Neuronal stem cell (in vitro differentiated cells): ENCODE data around the gene DLL4.

ENCODE experiments used
- DNase-seq: peaks from one replicate; pipeline ENCODE4 v3.0.0-alpha.2; 2013; ENCODE audit warnings: low spot score
- H2AFZ ChIP-seq: one replicate; pipeline ENCODE4 v1.6.1; 2013; ENCODE audit warnings: mild to moderate bottlenecking, low read length, inconsistent platforms
- H2AK5ac ChIP-seq: 2 replicates; pipeline ENCODE4 v1.6.1; 2013; ENCODE audit warnings: low read depth, mild to moderate bottlenecking, inconsistent platforms, low read length, moderate library complexity, mixed read lengths
- H2BK120ac ChIP-seq: 2 replicates; pipeline ENCODE4 v1.6.1; 2013; ENCODE audit warnings: low read depth, mild to moderate bottlenecking, inconsistent platforms, low read length, moderate library complexity, mixed read lengths
- H2BK12ac ChIP-seq: one replicate; pipeline ENCODE4 v1.6.1; 2013; ENCODE audit warnings: low read length, inconsistent platforms
- H2BK15ac ChIP-seq: 2 replicates; pipeline ENCODE4 v1.6.1; 2013; ENCODE audit warnings: mild to moderate bottlenecking, low read length, inconsistent platforms, mixed read lengths
- H2BK5ac ChIP-seq: one replicate; pipeline ENCODE4 v1.6.1; 2013; ENCODE audit warnings: inconsistent platforms, mild to moderate bottlenecking, low read length, moderate library complexity
- H3K14ac ChIP-seq: one replicate; pipeline ENCODE4 v1.6.1; 2013; ENCODE audit warnings: low read length, inconsistent platforms
- H3K18ac ChIP-seq: 2 replicates; pipeline ENCODE4 v1.6.1; 2013; ENCODE audit warnings: low read length, inconsistent platforms
- H3K23ac ChIP-seq: 2 replicates; pipeline ENCODE4 v1.6.1; 2013; ENCODE audit warnings: low read depth, mild to moderate bottlenecking, mixed read lengths, low read length, inconsistent platforms; ENCODE audit not compliant: poor library complexity
- H3K27ac ChIP-seq: replicated peaks from 3 replicates; pipeline ENCODE4 v1.5.1; 2013; ENCODE audit warnings: low read length, inconsistent platforms
- H3K27me3 ChIP-seq, 3 experiments: 2 replicates each; pipeline ENCODE4 v1.6.1; 2013; ENCODE audit warnings: low read length in 3 of 3, mild to moderate bottlenecking in 2 of 3, inconsistent platforms in 1 of 3, low read depth in 1 of 3, mixed read lengths in 1 of 3, moderate library complexity in 1 of 3; ENCODE audit not compliant: control insufficient read depth in 3 of 3, insufficient read depth in 3 of 3
- H3K36me3 ChIP-seq, 2 donors: replicated peaks in 1 of 2; 2 replicates each; pipeline ENCODE4 v1.6.1; 2013; ENCODE audit warnings: low read length in 2 of 2; ENCODE audit not compliant: control insufficient read depth in 2 of 2, insufficient read depth in 2 of 2
- H3K4ac ChIP-seq: 2 replicates; pipeline ENCODE4 v1.6.1; 2013; ENCODE audit warnings: inconsistent platforms, mild to moderate bottlenecking, low read length, moderate library complexity
- H3K4me1 ChIP-seq, 2 donors: 1 replicate in 1 of 2; 2 replicates in 1 of 2; pipeline ENCODE4 v1.6.1; 2013; ENCODE audit warnings: low read length in 2 of 2, low read depth in 1 of 2; ENCODE audit not compliant: control insufficient read depth in 2 of 2, insufficient read depth in 1 of 2
- H3K4me2 ChIP-seq: one replicate; pipeline ENCODE4 v1.6.1; 2013; ENCODE audit warnings: mild to moderate bottlenecking, low read length, inconsistent platforms; ENCODE audit not compliant: insufficient read depth, poor library complexity, severe bottlenecking
- H3K4me3 ChIP-seq, 2 donors: 2 replicates each; pipeline ENCODE4 v1.5.1; 2013; ENCODE audit warnings: low read length in 2 of 2, mild to moderate bottlenecking in 2 of 2, inconsistent platforms in 1 of 2, moderate library complexity in 1 of 2
- H3K79me1 ChIP-seq: one replicate; pipeline ENCODE4 v1.6.1; 2013; ENCODE audit warnings: low read depth, mild to moderate bottlenecking, inconsistent platforms, low read length, moderate library complexity
- H3K9ac ChIP-seq: one replicate; pipeline ENCODE4 v1.6.1; 2013; ENCODE audit warnings: mild to moderate bottlenecking, low read depth, low read length, inconsistent platforms; ENCODE audit not compliant: poor library complexity
- H3K9me3 ChIP-seq, 2 donors: replicated peaks in 1 of 2; 2 replicates each; pipeline versions ENCODE3 to v1.6.1; 2013; ENCODE audit warnings: low read length in 2 of 2, mild to moderate bottlenecking in 2 of 2, inconsistent platforms in 1 of 2, low read depth in 1 of 2, mixed read lengths in 1 of 2, moderate library complexity in 1 of 2; ENCODE audit not compliant: control insufficient read depth in 2 of 2, insufficient read depth in 1 of 2
- H4K8ac ChIP-seq: one replicate; pipeline ENCODE4 v1.6.1; 2013; ENCODE audit warnings: low read depth, mild to moderate bottlenecking, inconsistent platforms, low read length, moderate library complexity
- H4K91ac ChIP-seq: one replicate; pipeline ENCODE4 v1.6.1; 2013; ENCODE audit warnings: low read length, low read depth, mild to moderate bottlenecking, inconsistent platforms; ENCODE audit not compliant: poor library complexity
- WGBS, 2 donors: extraction: QIAGEN DNeasy Blood & Tissue Kit; methylation state at CpG; one replicate each; pipeline ENCODE4 v1.1.7; 2013; ENCODE audit warnings: missing lambda C conversion rate in 2 of 2, mixed read lengths in 1 of 2; ENCODE audit not compliant: insufficient read length in 2 of 2, insufficient replicate concordance in 1 of 2; ENCODE audit errors: extremely low coverage in 2 of 2; 5-methylcytosine and 5-hydroxymethylcytosine counted together

DLL4 gene

GRCh38 chr15:40978141-40978540, 49.0 kb downstream of the DLL4 start:
- H3K27me3 ChIP-seq = no peaks in the 10 kb centered on the region
- H3K4ac ChIP-seq = no peak overlapping the region
- no peak overlapping the region for H3K9ac ChIP-seq
- no peaks in the 10 kb centered on the region for H3K9me3 ChIP-seq
- H2BK5ac ChIP-seq = no peak overlapping the region
- no peak overlapping the region for H2BK120ac ChIP-seq
- no peak overlapping the region for H3K4me2 ChIP-seq
- H3K23ac ChIP-seq = no peak overlapping the region
- H3K27ac ChIP-seq = no peak overlapping the region
- H3K18ac ChIP-seq = no peak overlapping the region
- H3K14ac ChIP-seq = no peak overlapping the region
- no peaks in the 10 kb centered on the region for H3K79me1 ChIP-seq
- H4K91ac ChIP-seq = no peak overlapping the region
- H3K4me3 ChIP-seq = no peak overlapping the region
- WGBS, 2 donors = no CpG with 5 or more reads among the region's 2 CpGs
- H2BK15ac ChIP-seq = no peak overlapping the region
- no peak overlapping the region for H2AFZ ChIP-seq
- no peak overlapping the region for H4K8ac ChIP-seq
- peaks cover 35 to 74% of the 10 kb centered on the region in 2 donors for H3K36me3 ChIP-seq
- H2BK12ac ChIP-seq = no peak overlapping the region
- H3K4me1 ChIP-seq = no peaks in the 10 kb centered on the region
- no peak for DNase-seq
- no peak overlapping the region for H2AK5ac ChIP-seq

GRCh38 chr15:40978562-40978961, 49.4 kb downstream of the DLL4 start:
- H2BK15ac ChIP-seq = no peak overlapping the region
- no peak overlapping the region for H3K27ac ChIP-seq
- H3K4ac ChIP-seq = no peak overlapping the region
- DNase-seq = no peak
- peaks cover 36 to 79% of the 10 kb centered on the region in 2 donors for H3K36me3 ChIP-seq
- no peak overlapping the region for H2BK5ac ChIP-seq
- no peaks in the 10 kb centered on the region for H3K4me1 ChIP-seq
- H4K8ac ChIP-seq = no peak overlapping the region
- no peak overlapping the region for H3K4me3 ChIP-seq
- no peaks in the 10 kb centered on the region for H3K27me3 ChIP-seq
- H3K9ac ChIP-seq = no peak overlapping the region
- no peaks in the 10 kb centered on the region for H3K79me1 ChIP-seq
- peaks cover 0 to under 1% of the 10 kb centered on the region in 2 donors for H3K9me3 ChIP-seq
- no peak overlapping the region for H3K14ac ChIP-seq
- no peak overlapping the region for H2AK5ac ChIP-seq
- no peak overlapping the region for H3K18ac ChIP-seq
- H4K91ac ChIP-seq = no peak overlapping the region
- no peak overlapping the region for H3K23ac ChIP-seq
- no peak overlapping the region for H3K4me2 ChIP-seq
- no peak overlapping the region for H2AFZ ChIP-seq
- WGBS, 2 donors = no CpG with 5 or more reads among the region's 4 CpGs
- no peak overlapping the region for H2BK120ac ChIP-seq
- no peak overlapping the region for H2BK12ac ChIP-seq

- no peak overlapping the region for H2BK5ac ChIP-seq
- no CpG with 5 or more reads among the region's 3 CpGs for WGBS, 2 donors
- H3K27ac ChIP-seq = no peak overlapping the region
- no peaks in the 10 kb centered on the region for H3K4me1 ChIP-seq
- H2BK12ac ChIP-seq = no peak overlapping the region
- H4K8ac ChIP-seq = no peak overlapping the region
- H3K79me1 ChIP-seq = no peaks in the 10 kb centered on the region
- no peaks in the 10 kb centered on the region for H3K27me3 ChIP-seq
- H3K14ac ChIP-seq = no peak overlapping the region
- no peak for DNase-seq
- H3K9ac ChIP-seq = no peak overlapping the region
- no peak overlapping the region for H3K4ac ChIP-seq
- H4K91ac ChIP-seq = no peak overlapping the region
- H3K18ac ChIP-seq = no peak overlapping the region
- H2AFZ ChIP-seq = no peak overlapping the region
- no peak overlapping the region for H3K4me3 ChIP-seq
- H2BK120ac ChIP-seq = no peak overlapping the region
- no peak overlapping the region for H2AK5ac ChIP-seq
- no peak overlapping the region for H2BK15ac ChIP-seq
- no peak overlapping the region for H3K4me2 ChIP-seq
- H3K23ac ChIP-seq = no peak overlapping the region
- H3K36me3 ChIP-seq = peaks cover 48 to 100% of the 10 kb centered on the region in 2 donors
- H3K9me3 ChIP-seq = peaks cover 0 to 2% of the 10 kb centered on the region in 2 donors
Measured at GRCh38 chr15:40981186-40981585, 52.0 kb downstream of the DLL4 start.

- Histone ChIP-seq H2AFZ (no peak overlapping the region), H3K4me3 (no peak overlapping the region), H3K4ac (no peak overlapping the region), H2AK5ac (no peak overlapping the region), H3K4me1 (no peaks in the 10 kb centered on the region), H3K18ac (no peak overlapping the region), H4K8ac (no peak overlapping the region), H4K91ac (no peak overlapping the region), H3K27ac (no peak overlapping the region), H3K79me1 (no peaks in the 10 kb centered on the region), H3K4me2 (no peak overlapping the region), H3K9me3 (peaks cover 0 to 2% of the 10 kb centered on the region in 2 donors), H3K14ac (no peak overlapping the region), H3K36me3 (peaks cover 56 to 100% of the 10 kb centered on the region in 2 donors), H3K9ac (no peak overlapping the region), H2BK5ac (no peak overlapping the region), H2BK120ac (no peak overlapping the region), H2BK12ac (no peak overlapping the region), H3K27me3 (no peaks in the 10 kb centered on the region), H2BK15ac (no peak overlapping the region), H3K23ac (no peak overlapping the region)
- WGBS, 2 donors = no CpG with 5 or more reads among the region's 13 CpGs
- DNase-seq = no peak
Measured at GRCh38 chr15:40982855-40983254, 53.7 kb downstream of the DLL4 start.
